ENCODE measurements around the gene TRAPPC11. TPM values are rescaled to one million over a fixed set of nuclear protein-coding genes. Genes with fewer than 3 reads are reported as not detected.

The TRAPPC11 gene
- total RNA-seq, 1 experiment from 2014 or later: 21.1 TPM

DNA sequence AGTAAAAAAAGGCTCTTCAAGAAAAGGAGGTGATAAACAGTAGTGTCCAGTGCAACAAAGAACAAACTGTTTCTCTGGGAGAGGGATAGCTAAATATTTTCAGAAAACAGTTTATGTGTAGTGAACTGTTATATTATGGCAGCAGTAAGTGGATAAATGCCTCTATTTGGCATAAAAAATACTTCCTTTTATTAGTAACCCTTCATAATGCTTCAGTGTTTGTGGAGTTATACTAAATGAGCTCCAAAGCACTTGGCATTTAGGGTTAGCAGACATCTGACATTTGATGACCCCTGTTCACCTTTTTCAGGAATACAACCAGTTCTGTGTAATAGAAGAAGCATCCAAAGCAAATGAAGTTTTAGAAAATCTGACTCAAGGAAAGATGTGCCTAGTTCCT, 31.9 kb downstream of the TRAPPC11 start:
- Histone ChIP-seq H3K4me1 (ENCODE audit: control insufficient read depth, insufficient read depth, low read length) (no peaks in the 10 kb centered on the region), H3K4me3 (ENCODE audit: low read depth in 2 of 2, low read length in 2 of 2) (no peak overlapping the region), H3K36me3 (ENCODE audit: control insufficient read depth, insufficient read depth, low read length) (peaks cover 7% of the 10 kb centered on the region; the same call in 1 of the 2 replicates), H3K9me3 (ENCODE audit: control insufficient read depth, insufficient read depth, low read depth, low read length) (no peaks in the 10 kb centered on the region), H3K27ac (ENCODE audit: low read length) (no peak overlapping the region), H3K27me3 (ENCODE audit: control insufficient read depth, insufficient read depth, low read length) (no peaks in the 10 kb centered on the region)
- no peak for DNase-seq (ENCODE audit: low read depth, low spot score)
- in situ Hi-C loops (cut with HindIII; ENCODE audit: low pct_unique_long_range_greater_than_20kb, low sequenced_read_pairs): no loop called here
- intact Hi-C loops (cut with micrococcal nuclease; ENCODE audit: unreplicated experiment): no loop called here
- CTCF ChIA-PET: no interaction called here
- POLR2A ChIA-PET: no interaction called here
- BruUV-seq (replicated peaks): no TSS peak
- no peak for ATAC-seq
- no peak for TF ChIP-seq TCF7L2 (IDR thresholded peaks at IDR 0.05; ENCODE audit: low read depth, low read length)
- TF ChIP-seq, protein P1, sequence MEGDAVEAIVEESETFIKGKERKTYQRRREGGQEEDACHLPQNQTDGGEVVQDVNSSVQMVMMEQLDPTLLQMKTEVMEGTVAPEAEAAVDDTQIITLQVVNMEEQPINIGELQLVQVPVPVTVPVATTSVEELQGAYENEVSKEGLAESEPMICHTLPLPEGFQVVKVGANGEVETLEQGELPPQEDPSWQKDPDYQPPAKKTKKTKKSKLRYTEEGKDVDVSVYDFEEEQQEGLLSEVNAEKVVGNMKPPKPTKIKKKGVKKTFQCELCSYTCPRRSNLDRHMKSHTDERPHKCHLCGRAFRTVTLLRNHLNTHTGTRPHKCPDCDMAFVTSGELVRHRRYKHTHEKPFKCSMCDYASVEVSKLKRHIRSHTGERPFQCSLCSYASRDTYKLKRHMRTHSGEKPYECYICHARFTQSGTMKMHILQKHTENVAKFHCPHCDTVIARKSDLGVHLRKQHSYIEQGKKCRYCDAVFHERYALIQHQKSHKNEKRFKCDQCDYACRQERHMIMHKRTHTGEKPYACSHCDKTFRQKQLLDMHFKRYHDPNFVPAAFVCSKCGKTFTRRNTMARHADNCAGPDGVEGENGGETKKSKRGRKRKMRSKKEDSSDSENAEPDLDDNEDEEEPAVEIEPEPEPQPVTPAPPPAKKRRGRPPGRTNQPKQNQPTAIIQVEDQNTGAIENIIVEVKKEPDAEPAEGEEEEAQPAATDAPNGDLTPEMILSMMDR (IDR thresholded peaks at IDR 0.05): no peak

DNA sequence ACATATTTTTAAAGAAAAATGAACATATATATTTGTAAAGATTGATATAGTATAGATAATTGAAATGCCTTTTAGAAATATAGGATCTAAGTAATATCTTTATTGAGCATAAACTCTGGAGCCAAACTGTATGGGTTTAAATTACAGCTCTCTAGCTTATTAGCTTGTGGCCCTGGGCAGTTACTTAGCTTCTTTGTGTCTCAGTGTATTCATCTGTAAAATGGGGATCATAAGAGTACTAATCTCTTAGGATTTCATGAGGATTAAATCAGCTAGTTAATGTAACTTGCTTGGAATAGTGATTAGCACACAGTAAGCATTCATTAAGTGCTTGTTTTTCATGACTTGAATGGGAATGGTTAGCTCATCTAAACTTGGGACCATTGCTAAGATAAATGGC, 32.8 kb downstream of the TRAPPC11 start:
- no TSS peak for BruUV-seq (replicated peaks)
- no peaks in the 10 kb centered on the region for H3K4me1 ChIP-seq (ENCODE audit: control insufficient read depth, insufficient read depth, low read length)
- DNase-seq (ENCODE audit: low read depth, low spot score) (no peak), ATAC-seq (no peak)
- TF ChIP-seq, protein P2, sequence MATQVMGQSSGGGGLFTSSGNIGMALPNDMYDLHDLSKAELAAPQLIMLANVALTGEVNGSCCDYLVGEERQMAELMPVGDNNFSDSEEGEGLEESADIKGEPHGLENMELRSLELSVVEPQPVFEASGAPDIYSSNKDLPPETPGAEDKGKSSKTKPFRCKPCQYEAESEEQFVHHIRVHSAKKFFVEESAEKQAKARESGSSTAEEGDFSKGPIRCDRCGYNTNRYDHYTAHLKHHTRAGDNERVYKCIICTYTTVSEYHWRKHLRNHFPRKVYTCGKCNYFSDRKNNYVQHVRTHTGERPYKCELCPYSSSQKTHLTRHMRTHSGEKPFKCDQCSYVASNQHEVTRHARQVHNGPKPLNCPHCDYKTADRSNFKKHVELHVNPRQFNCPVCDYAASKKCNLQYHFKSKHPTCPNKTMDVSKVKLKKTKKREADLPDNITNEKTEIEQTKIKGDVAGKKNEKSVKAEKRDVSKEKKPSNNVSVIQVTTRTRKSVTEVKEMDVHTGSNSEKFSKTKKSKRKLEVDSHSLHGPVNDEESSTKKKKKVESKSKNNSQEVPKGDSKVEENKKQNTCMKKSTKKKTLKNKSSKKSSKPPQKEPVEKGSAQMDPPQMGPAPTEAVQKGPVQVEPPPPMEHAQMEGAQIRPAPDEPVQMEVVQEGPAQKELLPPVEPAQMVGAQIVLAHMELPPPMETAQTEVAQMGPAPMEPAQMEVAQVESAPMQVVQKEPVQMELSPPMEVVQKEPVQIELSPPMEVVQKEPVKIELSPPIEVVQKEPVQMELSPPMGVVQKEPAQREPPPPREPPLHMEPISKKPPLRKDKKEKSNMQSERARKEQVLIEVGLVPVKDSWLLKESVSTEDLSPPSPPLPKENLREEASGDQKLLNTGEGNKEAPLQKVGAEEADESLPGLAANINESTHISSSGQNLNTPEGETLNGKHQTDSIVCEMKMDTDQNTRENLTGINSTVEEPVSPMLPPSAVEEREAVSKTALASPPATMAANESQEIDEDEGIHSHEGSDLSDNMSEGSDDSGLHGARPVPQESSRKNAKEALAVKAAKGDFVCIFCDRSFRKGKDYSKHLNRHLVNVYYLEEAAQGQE (IDR thresholded peaks at IDR 0.05; ENCODE audit: insufficient read depth in 1 of 2, low read depth in 2 of 2, low read length in 1 of 2): no peak
- TF ChIP-seq SIN3A (IDR thresholded peaks at IDR 0.05; ENCODE audit: borderline replicate concordance, insufficient read depth, low read depth, low read length) (no peak), POLR2AphosphoS5 (IDR thresholded peaks at IDR 0.05; ENCODE audit: low read depth, low read length) (no peak), TCF7L2 (IDR thresholded peaks at IDR 0.05; ENCODE audit: low read depth, low read length) (no peak)
- TF ChIP-seq, protein P1 (IDR thresholded peaks at IDR 0.05): no peak
- peaks cover 7% of the 10 kb centered on the region; the same call in 1 of the 2 replicates for H3K36me3 ChIP-seq (ENCODE audit: control insufficient read depth, insufficient read depth, low read length)
- intact Hi-C loops (cut with micrococcal nuclease; ENCODE audit: unreplicated experiment) (no loop called here), in situ Hi-C loops (cut with HindIII; ENCODE audit: low pct_unique_long_range_greater_than_20kb, low sequenced_read_pairs) (no loop called here)
- no peaks in the 10 kb centered on the region for H3K27me3 ChIP-seq (ENCODE audit: control insufficient read depth, insufficient read depth, low read length)
- H3K9me3 ChIP-seq (ENCODE audit: control insufficient read depth, insufficient read depth, low read depth, low read length): no peaks in the 10 kb centered on the region
- ChIA-PET POLR2A (no interaction called here), CTCF (no interaction called here)
- no peak overlapping the region for H3K27ac ChIP-seq (ENCODE audit: low read length)
- H3K4me3 ChIP-seq (ENCODE audit: low read depth in 2 of 2, low read length in 2 of 2): no peak overlapping the region

All from Panc1 (cell line).